ENCODE data around the gene MYEF2. TPM values are rescaled to one million over a fixed set of nuclear protein-coding genes. Genes with fewer than 3 reads are reported as not detected.

Gene MYEF2
- total and polyA plus RNA-seq, 2 of the 8 experiments (the other 6 are each of a cell fraction or from before 2014, with no cell fraction given), result 18.9 to 79.2 TPM

DNA sequence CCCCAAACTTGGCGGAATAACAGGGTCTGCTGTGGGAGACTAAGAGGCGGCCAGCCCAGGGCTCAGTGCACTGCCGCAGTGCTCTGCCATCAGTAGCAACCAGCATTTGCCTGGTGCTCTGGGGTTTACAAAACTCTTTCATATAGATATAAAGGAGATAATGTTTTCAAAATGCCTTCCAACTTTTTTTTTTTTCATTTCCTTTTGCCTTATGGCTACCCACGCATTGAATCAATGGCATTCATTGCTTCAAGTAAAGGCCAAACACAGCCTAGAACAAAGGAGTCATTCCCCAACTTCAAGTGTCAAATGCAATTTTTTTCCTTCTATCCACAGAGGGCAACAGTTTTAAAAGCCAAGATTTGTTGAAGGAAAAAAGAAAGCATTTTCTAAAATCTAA, 68.9 kb downstream of the MYEF2 start (continued):
- TF ChIP-seq, protein P1, sequence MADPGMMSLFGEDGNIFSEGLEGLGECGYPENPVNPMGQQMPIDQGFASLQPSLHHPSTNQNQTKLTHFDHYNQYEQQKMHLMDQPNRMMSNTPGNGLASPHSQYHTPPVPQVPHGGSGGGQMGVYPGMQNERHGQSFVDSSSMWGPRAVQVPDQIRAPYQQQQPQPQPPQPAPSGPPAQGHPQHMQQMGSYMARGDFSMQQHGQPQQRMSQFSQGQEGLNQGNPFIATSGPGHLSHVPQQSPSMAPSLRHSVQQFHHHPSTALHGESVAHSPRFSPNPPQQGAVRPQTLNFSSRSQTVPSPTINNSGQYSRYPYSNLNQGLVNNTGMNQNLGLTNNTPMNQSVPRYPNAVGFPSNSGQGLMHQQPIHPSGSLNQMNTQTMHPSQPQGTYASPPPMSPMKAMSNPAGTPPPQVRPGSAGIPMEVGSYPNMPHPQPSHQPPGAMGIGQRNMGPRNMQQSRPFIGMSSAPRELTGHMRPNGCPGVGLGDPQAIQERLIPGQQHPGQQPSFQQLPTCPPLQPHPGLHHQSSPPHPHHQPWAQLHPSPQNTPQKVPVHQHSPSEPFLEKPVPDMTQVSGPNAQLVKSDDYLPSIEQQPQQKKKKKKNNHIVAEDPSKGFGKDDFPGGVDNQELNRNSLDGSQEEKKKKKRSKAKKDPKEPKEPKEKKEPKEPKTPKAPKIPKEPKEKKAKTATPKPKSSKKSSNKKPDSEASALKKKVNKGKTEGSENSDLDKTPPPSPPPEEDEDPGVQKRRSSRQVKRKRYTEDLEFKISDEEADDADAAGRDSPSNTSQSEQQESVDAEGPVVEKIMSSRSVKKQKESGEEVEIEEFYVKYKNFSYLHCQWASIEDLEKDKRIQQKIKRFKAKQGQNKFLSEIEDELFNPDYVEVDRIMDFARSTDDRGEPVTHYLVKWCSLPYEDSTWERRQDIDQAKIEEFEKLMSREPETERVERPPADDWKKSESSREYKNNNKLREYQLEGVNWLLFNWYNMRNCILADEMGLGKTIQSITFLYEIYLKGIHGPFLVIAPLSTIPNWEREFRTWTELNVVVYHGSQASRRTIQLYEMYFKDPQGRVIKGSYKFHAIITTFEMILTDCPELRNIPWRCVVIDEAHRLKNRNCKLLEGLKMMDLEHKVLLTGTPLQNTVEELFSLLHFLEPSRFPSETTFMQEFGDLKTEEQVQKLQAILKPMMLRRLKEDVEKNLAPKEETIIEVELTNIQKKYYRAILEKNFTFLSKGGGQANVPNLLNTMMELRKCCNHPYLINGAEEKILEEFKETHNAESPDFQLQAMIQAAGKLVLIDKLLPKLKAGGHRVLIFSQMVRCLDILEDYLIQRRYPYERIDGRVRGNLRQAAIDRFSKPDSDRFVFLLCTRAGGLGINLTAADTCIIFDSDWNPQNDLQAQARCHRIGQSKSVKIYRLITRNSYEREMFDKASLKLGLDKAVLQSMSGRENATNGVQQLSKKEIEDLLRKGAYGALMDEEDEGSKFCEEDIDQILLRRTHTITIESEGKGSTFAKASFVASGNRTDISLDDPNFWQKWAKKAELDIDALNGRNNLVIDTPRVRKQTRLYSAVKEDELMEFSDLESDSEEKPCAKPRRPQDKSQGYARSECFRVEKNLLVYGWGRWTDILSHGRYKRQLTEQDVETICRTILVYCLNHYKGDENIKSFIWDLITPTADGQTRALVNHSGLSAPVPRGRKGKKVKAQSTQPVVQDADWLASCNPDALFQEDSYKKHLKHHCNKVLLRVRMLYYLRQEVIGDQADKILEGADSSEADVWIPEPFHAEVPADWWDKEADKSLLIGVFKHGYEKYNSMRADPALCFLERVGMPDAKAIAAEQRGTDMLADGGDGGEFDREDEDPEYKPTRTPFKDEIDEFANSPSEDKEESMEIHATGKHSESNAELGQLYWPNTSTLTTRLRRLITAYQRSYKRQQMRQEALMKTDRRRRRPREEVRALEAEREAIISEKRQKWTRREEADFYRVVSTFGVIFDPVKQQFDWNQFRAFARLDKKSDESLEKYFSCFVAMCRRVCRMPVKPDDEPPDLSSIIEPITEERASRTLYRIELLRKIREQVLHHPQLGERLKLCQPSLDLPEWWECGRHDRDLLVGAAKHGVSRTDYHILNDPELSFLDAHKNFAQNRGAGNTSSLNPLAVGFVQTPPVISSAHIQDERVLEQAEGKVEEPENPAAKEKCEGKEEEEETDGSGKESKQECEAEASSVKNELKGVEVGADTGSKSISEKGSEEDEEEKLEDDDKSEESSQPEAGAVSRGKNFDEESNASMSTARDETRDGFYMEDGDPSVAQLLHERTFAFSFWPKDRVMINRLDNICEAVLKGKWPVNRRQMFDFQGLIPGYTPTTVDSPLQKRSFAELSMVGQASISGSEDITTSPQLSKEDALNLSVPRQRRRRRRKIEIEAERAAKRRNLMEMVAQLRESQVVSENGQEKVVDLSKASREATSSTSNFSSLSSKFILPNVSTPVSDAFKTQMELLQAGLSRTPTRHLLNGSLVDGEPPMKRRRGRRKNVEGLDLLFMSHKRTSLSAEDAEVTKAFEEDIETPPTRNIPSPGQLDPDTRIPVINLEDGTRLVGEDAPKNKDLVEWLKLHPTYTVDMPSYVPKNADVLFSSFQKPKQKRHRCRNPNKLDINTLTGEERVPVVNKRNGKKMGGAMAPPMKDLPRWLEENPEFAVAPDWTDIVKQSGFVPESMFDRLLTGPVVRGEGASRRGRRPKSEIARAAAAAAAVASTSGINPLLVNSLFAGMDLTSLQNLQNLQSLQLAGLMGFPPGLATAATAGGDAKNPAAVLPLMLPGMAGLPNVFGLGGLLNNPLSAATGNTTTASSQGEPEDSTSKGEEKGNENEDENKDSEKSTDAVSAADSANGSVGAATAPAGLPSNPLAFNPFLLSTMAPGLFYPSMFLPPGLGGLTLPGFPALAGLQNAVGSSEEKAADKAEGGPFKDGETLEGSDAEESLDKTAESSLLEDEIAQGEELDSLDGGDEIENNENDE (IDR thresholded peaks at IDR 0.05; ENCODE audit: insufficient replicate concordance, low read length), result no peak
- TF ChIP-seq SUZ12 (IDR thresholded peaks at IDR 0.05; ENCODE audit: low read length), result no peak
- no peak for TF ChIP-seq ASH2L (IDR thresholded peaks at IDR 0.05; ENCODE audit: low read length)
- no peak for TF ChIP-seq KDM5A (IDR thresholded peaks at IDR 0.05; ENCODE audit: low read length)
- TF ChIP-seq, protein P2, sequence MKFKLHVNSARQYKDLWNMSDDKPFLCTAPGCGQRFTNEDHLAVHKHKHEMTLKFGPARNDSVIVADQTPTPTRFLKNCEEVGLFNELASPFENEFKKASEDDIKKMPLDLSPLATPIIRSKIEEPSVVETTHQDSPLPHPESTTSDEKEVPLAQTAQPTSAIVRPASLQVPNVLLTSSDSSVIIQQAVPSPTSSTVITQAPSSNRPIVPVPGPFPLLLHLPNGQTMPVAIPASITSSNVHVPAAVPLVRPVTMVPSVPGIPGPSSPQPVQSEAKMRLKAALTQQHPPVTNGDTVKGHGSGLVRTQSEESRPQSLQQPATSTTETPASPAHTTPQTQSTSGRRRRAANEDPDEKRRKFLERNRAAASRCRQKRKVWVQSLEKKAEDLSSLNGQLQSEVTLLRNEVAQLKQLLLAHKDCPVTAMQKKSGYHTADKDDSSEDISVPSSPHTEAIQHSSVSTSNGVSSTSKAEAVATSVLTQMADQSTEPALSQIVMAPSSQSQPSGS (IDR thresholded peaks at IDR 0.05; ENCODE audit: low read length), result no peak
- no peak for TF ChIP-seq TAF7 (optimal IDR thresholded peaks at IDR 0.05; ENCODE audit: borderline replicate concordance, low read depth, low read length)
- no peak for TF ChIP-seq RNF2 (IDR thresholded peaks at IDR 0.05; ENCODE audit: borderline replicate concordance, low read depth, low read length, missing control alignments, poor library complexity, severe bottlenecking)
- no peak for TF ChIP-seq JUN (IDR thresholded peaks at IDR 0.05; ENCODE audit: low read depth, low read length)
- TF ChIP-seq SAP30 (IDR thresholded peaks at IDR 0.05; ENCODE audit: insufficient read depth, insufficient replicate concordance, low read length), result no peak
